GM21367 (cell line): Measurements from ENCODE around the gene IGSF21.
"Not testable (repeated sequence)": the region's sequence is repeated elsewhere in the genome, so short reads cannot be mapped to it uniquely, and the experiment has no call there.

Source experiments
- ATAC-seq: cut with Tn5 transposase; IDR thresholded peaks from one replicate; pipeline ENCODE4 v1.9.1; 2021; ENCODE audit not compliant: unreplicated experiment

IGSF21 gene

GRCh38 chr1:18144062-18144461 lies 36.5 kb downstream of the IGSF21 start:
- ATAC-seq: no peak

- ATAC-seq: no peak
Observed at GRCh38 chr1:18144916-18145647, 37.5 kb downstream of the IGSF21 start.

GRCh38 chr1:18145851-18146618 lies 38.4 kb downstream of the IGSF21 start:
- ATAC-seq: no peak

- no peak for ATAC-seq
Observed at GRCh38 chr1:18146886-18147285, 39.3 kb downstream of the IGSF21 start.

- ATAC-seq: no peak
Observed at GRCh38 chr1:18147672-18148071, 40.1 kb downstream of the IGSF21 start.

- no peak for ATAC-seq
Observed at GRCh38 chr1:18148461-18148860, 40.9 kb downstream of the IGSF21 start.

GRCh38 chr1:18149027-18149641 lies 41.5 kb downstream of the IGSF21 start:
- no peak for ATAC-seq

GRCh38 chr1:18151436-18152122 lies 44.0 kb downstream of the IGSF21 start:
- ATAC-seq: no peak

GRCh38 chr1:18154430-18155194 lies 47.0 kb downstream of the IGSF21 start:
- no peak for ATAC-seq

- no peak for ATAC-seq
Observed at GRCh38 chr1:18155881-18156385, 48.3 kb downstream of the IGSF21 start.

GRCh38 chr1:18157352-18157751 lies 49.8 kb downstream of the IGSF21 start:
- ATAC-seq: no peak

- ATAC-seq: no peak
Observed at GRCh38 chr1:18157968-18158367, 50.4 kb downstream of the IGSF21 start.

- ATAC-seq: no peak
Observed at GRCh38 chr1:18158714-18159113, 51.1 kb downstream of the IGSF21 start.

- no peak for ATAC-seq
Observed at GRCh38 chr1:18160290-18160942, 52.8 kb downstream of the IGSF21 start.

GRCh38 chr1:18161690-18162089 lies 54.1 kb downstream of the IGSF21 start:
- no peak for ATAC-seq

- not testable (repeated sequence) for ATAC-seq
Observed at GRCh38 chr1:18165640-18166039, 58.0 kb downstream of the IGSF21 start.

- ATAC-seq: no peak
Observed at GRCh38 chr1:18166341-18166740, 58.7 kb downstream of the IGSF21 start.

- ATAC-seq: no peak
Observed at GRCh38 chr1:18166929-18167328, 59.3 kb downstream of the IGSF21 start.

GRCh38 chr1:18170444-18170843 lies 62.8 kb downstream of the IGSF21 start:
- ATAC-seq: no peak

- ATAC-seq: no peak
Observed at GRCh38 chr1:18174037-18174436, 66.4 kb downstream of the IGSF21 start.
